ENCODE data around the gene ATG9B.
A peak's percentile ranks its signal among the peaks of the same experiment; 100 is the strongest.

The ATG9B gene

GRCh38 chr7:151017953-151018420 is 6.3 kb downstream of the ATG9B start:
- Histone ChIP-seq H3K4me3 (ENCODE audit: low read depth, low read length) (no peak overlapping the region), H3K36me3 (ENCODE audit: control insufficient read depth in 2 of 2, insufficient read depth in 1 of 2, low read length in 2 of 2) (no peaks in the 10 kb centered on the region), H3K9me3 (ENCODE audit: control insufficient read depth, insufficient read depth, low read depth, low read length) (no peaks in the 10 kb centered on the region), H3K27ac (ENCODE audit: extremely low read depth, low read depth, low read length) (no peak overlapping the region; the same call in 1 of the 2 replicates), H3K4me1 (ENCODE audit: control insufficient read depth, insufficient read depth, low read length) (no peaks in the 10 kb centered on the region)
- POLR2A ChIA-PET: interaction anchor here (1.7 kb wide), 1 partner anchor 10 kb away, joined by 8 read pairs; the partner anchor contains the start of gene ABCB8
- CTCF ChIA-PET: interaction anchor here (0.6 to 3.1 kb wide), 48 partner anchors 8 to 1055 kb away, joined by 3 to 29 read pairs (median 4); partner anchors contain the start of genes ABCB8, AOC1 and NOS3
- no peak for TF ChIP-seq ZNF274 (IDR thresholded peaks at IDR 0.05; ENCODE audit: low read length)
- no peak for TF ChIP-seq ZNF274 (tag by site-specific recombination; IDR thresholded peaks at IDR 0.05; ENCODE audit: borderline replicate concordance)
- TF ChIP-seq ZNF214 (tag by site-specific recombination; IDR thresholded peaks at IDR 0.05; ENCODE audit: borderline replicate concordance): no peak
- TF ChIP-seq ZNF571 (tag by site-specific recombination; IDR thresholded peaks at IDR 0.05): no peak
- no peak for TF ChIP-seq ZNF558 (tag by site-specific recombination; IDR thresholded peaks at IDR 0.05)
- TF ChIP-seq MYNN (tag by site-specific recombination; IDR thresholded peaks at IDR 0.05; ENCODE audit: borderline replicate concordance): no peak
- TF ChIP-seq, protein P1, sequence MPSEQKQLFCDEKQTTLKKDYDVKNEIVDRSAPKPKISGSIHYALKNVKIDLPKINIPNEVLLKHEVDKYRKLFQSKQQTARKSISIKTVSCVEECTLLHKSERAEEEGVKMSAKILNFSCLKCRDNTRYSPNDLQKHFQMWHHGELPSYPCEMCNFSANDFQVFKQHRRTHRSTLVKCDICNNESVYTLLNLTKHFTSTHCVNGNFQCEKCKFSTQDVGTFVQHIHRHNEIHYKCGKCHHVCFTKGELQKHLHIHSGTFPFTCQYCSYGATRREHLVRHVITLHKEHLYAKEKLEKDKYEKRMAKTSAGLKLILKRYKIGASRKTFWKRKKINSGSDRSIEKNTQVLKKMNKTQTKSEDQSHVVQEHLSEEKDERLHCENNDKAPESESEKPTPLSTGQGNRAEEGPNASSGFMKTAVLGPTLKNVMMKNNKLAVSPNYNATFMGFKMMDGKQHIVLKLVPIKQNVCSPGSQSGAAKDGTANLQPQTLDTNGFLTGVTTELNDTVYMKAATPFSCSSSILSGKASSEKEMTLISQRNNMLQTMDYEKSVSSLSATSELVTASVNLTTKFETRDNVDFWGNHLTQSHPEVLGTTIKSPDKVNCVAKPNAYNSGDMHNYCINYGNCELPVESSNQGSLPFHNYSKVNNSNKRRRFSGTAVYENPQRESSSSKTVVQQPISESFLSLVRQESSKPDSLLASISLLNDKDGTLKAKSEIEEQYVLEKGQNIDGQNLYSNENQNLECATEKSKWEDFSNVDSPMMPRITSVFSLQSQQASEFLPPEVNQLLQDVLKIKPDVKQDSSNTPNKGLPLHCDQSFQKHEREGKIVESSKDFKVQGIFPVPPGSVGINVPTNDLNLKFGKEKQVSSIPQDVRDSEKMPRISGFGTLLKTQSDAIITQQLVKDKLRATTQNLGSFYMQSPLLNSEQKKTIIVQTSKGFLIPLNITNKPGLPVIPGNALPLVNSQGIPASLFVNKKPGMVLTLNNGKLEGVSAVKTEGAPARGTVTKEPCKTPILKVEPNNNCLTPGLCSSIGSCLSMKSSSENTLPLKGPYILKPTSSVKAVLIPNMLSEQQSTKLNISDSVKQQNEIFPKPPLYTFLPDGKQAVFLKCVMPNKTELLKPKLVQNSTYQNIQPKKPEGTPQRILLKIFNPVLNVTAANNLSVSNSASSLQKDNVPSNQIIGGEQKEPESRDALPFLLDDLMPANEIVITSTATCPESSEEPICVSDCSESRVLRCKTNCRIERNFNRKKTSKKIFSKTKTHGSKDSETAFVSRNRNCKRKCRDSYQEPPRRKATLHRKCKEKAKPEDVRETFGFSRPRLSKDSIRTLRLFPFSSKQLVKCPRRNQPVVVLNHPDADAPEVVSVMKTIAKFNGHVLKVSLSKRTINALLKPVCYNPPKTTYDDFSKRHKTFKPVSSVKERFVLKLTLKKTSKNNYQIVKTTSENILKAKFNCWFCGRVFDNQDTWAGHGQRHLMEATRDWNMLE (tag by site-specific recombination; conservative IDR thresholded peaks at IDR 0.05; ENCODE audit: low read depth): no peak
- TF ChIP-seq YY2 (tag by site-specific recombination; IDR thresholded peaks at IDR 0.05): no peak
- TF ChIP-seq, protein P2, sequence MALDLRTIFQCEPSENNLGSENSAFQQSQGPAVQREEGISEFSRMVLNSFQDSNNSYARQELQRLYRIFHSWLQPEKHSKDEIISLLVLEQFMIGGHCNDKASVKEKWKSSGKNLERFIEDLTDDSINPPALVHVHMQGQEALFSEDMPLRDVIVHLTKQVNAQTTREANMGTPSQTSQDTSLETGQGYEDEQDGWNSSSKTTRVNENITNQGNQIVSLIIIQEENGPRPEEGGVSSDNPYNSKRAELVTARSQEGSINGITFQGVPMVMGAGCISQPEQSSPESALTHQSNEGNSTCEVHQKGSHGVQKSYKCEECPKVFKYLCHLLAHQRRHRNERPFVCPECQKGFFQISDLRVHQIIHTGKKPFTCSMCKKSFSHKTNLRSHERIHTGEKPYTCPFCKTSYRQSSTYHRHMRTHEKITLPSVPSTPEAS (tag by site-specific recombination; IDR thresholded peaks at IDR 0.05): no peak
- no peak for TF ChIP-seq GFI1B (tag by site-specific recombination; IDR thresholded peaks at IDR 0.05)
- TF ChIP-seq ZEB2 (tag by site-specific recombination; IDR thresholded peaks at IDR 0.05): peak; percentile 69
- TF ChIP-seq SCRT1 (tag by site-specific recombination; IDR thresholded peaks at IDR 0.05; ENCODE audit: borderline replicate concordance): no peak
- TF ChIP-seq, protein P3, sequence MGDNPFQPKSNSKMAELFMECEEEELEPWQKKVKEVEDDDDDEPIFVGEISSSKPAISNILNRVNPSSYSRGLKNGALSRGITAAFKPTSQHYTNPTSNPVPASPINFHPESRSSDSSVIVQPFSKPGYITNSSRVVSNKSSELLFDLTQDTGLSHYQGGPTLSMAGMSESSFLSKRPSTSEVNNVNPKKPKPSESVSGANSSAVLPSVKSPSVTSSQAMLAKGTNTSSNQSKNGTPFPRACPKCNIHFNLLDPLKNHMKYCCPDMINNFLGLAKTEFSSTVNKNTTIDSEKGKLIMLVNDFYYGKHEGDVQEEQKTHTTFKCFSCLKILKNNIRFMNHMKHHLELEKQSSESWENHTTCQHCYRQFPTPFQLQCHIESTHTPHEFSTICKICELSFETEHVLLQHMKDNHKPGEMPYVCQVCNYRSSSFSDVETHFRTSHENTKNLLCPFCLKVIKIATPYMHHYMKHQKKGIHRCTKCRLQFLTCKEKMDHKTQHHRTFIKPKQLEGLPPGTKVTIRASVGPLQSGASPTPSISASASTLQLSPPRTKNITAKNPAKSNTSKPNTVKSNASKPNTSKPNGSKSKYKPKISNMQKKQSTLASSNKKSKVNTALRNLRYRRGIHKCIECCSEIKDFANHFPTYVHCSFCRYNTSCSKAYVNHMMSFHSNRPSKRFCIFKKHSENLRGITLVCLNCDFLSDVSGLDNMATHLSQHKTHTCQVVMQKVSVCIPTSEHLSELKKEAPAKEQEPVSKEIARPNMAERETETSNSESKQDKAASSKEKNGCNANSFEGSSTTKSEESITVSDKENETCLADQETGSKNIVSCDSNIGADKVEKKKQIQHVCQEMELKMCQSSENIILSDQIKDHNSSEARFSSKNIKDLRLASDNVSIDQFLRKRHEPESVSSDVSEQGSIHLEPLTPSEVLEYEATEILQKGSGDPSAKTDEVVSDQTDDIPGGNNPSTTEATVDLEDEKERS (tag by site-specific recombination; IDR thresholded peaks at IDR 0.05): no peak
- TF ChIP-seq ZNF837 (tag by site-specific recombination; IDR thresholded peaks at IDR 0.05): no peak
- TF ChIP-seq ZFHX2 (tag by site-specific recombination; conservative IDR thresholded peaks at IDR 0.05): peak; percentile 73
- TF ChIP-seq ZBTB7A (tag by site-specific recombination; IDR thresholded peaks at IDR 0.05; ENCODE audit: low read depth): peak; percentile 88
- TF ChIP-seq ZNF701 (tag by site-specific recombination; IDR thresholded peaks at IDR 0.05): no peak
- TF ChIP-seq ZNF521 (tag by site-specific recombination; IDR thresholded peaks at IDR 0.05): no peak
- no peak for TF ChIP-seq ELK4 (IDR thresholded peaks at IDR 0.05; ENCODE audit: borderline replicate concordance, low read depth, low read length)
- 0 out of 2 replicates have a peak, but pooled peaks have one; percentile 11 for TF ChIP-seq ZNF791 (tag by site-specific recombination; IDR thresholded peaks at IDR 0.05)
- TF ChIP-seq ZNF473 (tag by site-specific recombination; IDR thresholded peaks at IDR 0.05): no peak
- no peak for TF ChIP-seq ZNF585B (tag by site-specific recombination; IDR thresholded peaks at IDR 0.05)
- no peak for TF ChIP-seq ZNF354C (tag by site-specific recombination; IDR thresholded peaks at IDR 0.05; ENCODE audit: borderline replicate concordance, low read depth)
- no peak for TF ChIP-seq ZNF488 (tag by site-specific recombination; IDR thresholded peaks at IDR 0.05)
- TF ChIP-seq, protein P4, sequence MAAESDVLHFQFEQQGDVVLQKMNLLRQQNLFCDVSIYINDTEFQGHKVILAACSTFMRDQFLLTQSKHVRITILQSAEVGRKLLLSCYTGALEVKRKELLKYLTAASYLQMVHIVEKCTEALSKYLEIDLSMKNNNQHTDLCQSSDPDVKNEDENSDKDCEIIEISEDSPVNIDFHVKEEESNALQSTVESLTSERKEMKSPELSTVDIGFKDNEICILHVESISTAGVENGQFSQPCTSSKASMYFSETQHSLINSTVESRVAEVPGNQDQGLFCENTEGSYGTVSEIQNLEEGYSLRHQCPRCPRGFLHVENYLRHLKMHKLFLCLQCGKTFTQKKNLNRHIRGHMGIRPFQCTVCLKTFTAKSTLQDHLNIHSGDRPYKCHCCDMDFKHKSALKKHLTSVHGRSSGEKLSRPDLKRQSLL (tag by site-specific recombination; IDR thresholded peaks at IDR 0.05): no peak
- no peak for TF ChIP-seq ZNF792 (tag by site-specific recombination; IDR thresholded peaks at IDR 0.05)

All from HEK293 (cell line).